ENCODE data around the gene METTL9. TPM values are rescaled to one million over a fixed set of nuclear protein-coding genes. Genes with fewer than 3 reads are reported as not detected.
"Not testable (repeated sequence)": the region's sequence is repeated elsewhere in the genome, so short reads cannot be mapped to it uniquely, and the experiment has no call there.

The METTL9 gene
- total RNA-seq, 4 donors from 2014 or later = 97.0 to 118 (median 108) TPM

GRCh38 chr16:21666772-21667171 is 67.4 kb downstream of the METTL9 start:
- Histone ChIP-seq H3K4me1 (peaks cover 0 to 12% (median 0%) of the 10 kb centered on the region in 3 donors), H3K27ac (no peak overlapping the region), H3K36me3 (no peaks in the 10 kb centered on the region), H3K27me3 (peaks cover 33% of the 10 kb centered on the region), H3K9me3 (no peaks in the 10 kb centered on the region), H3K4me3 (no peak overlapping the region)
- 14 to 37% methylated on average over 2 to 3 of the region's 3 CpGs for WGBS, 2 donors (ENCODE audit: low coverage in 1 of 2)
- no peak for ATAC-seq
- TF ChIP-seq EP300 (IDR thresholded peaks at IDR 0.05) = no peak
- TF ChIP-seq POLR2A (IDR thresholded peaks at IDR 0.05) = no peak
- TF ChIP-seq CTCF (IDR thresholded peaks at IDR 0.05) = no peak
- TF ChIP-seq POLR2AphosphoS5 (IDR thresholded peaks at IDR 0.05) = no peak

GRCh38 chr16:21667575-21667974 is 68.2 kb downstream of the METTL9 start:
- WGBS, 2 donors (ENCODE audit: low coverage in 1 of 2) = 81 to 82% methylated on average over 3 of the region's 3 CpGs
- ATAC-seq = no peak
- H3K4me1 ChIP-seq = peaks cover 0 to 12% (median 0%) of the 10 kb centered on the region in 3 donors

GRCh38 chr16:21673469-21673868 is 74.1 kb downstream of the METTL9 start:
- Histone ChIP-seq H3K27me3 (no peaks in the 10 kb centered on the region), H3K4me3 (no peak overlapping the region), H3K36me3 (no peaks in the 10 kb centered on the region), H3K27ac (no peak overlapping the region), H3K4me1 (no peaks in the 10 kb centered on the region), H3K9me3 (peaks cover 0 to 20% (median 0%) of the 10 kb centered on the region in 3 donors)
- TF ChIP-seq EP300 (IDR thresholded peaks at IDR 0.05) (no peak), CTCF (IDR thresholded peaks at IDR 0.05) (no peak), POLR2A (IDR thresholded peaks at IDR 0.05) (no peak), POLR2AphosphoS5 (IDR thresholded peaks at IDR 0.05) (no peak)
- ATAC-seq = no peak
- WGBS, 2 donors (ENCODE audit: low coverage in 1 of 2) = 79 to 89% methylated on average over 2 to 3 of the region's 3 CpGs

More at GRCh38 chr16:21667575-21667974, 68.2 kb downstream of the METTL9 start:
- Histone ChIP-seq H3K36me3 (no peaks in the 10 kb centered on the region), H3K27ac (no peak overlapping the region), H3K27me3 (peaks cover 33% of the 10 kb centered on the region), H3K4me3 (no peak overlapping the region), H3K9me3 (no peaks in the 10 kb centered on the region)
- TF ChIP-seq CTCF (IDR thresholded peaks at IDR 0.05) = no peak

- H3K27ac ChIP-seq, H3K4me1 ChIP-seq, H3K4me3 ChIP-seq, H3K27me3 ChIP-seq, H3K36me3 ChIP-seq, ATAC-seq: not testable (repeated sequence)
- 79 to 85% methylated on average over 3 to 4 of the region's 4 CpGs for WGBS, 2 donors (ENCODE audit: low coverage in 1 of 2)
- peaks cover 0 to 20% (median 0%) of the 10 kb centered on the region in 3 donors for H3K9me3 ChIP-seq
These were observed 75.1 kb downstream of the METTL9 start for GRCh38 chr16:21674456-21674855.

GRCh38 chr16:21680714-21681113 is 81.3 kb downstream of the METTL9 start:
- not testable (repeated sequence) for H3K9me3 ChIP-seq, H3K27ac ChIP-seq, H3K36me3 ChIP-seq, ATAC-seq, H3K4me1 ChIP-seq, H3K4me3 ChIP-seq
- WGBS, 2 donors (ENCODE audit: low coverage in 1 of 2) = 88 to 94% methylated on average over 4 to 5 of the region's 5 CpGs
- H3K27me3 ChIP-seq = peaks cover 28% of the 10 kb centered on the region

GRCh38 chr16:21683184-21683583 is 83.8 kb downstream of the METTL9 start:
- Histone ChIP-seq H3K4me1 (no peaks in the 10 kb centered on the region), H3K27ac (no peak overlapping the region), H3K36me3 (no peaks in the 10 kb centered on the region), H3K27me3 (peaks cover 33% of the 10 kb centered on the region), H3K4me3 (no peak overlapping the region), H3K9me3 (peaks cover 0 to 5% (median 0%) of the 10 kb centered on the region in 3 donors)
- no peak for ATAC-seq
- WGBS, 2 donors (ENCODE audit: low coverage in 1 of 2) = 63 to 77% methylated on average over 1 to 3 of the region's 3 CpGs
- TF ChIP-seq CTCF (IDR thresholded peaks at IDR 0.05) (no peak), EP300 (IDR thresholded peaks at IDR 0.05) (no peak), POLR2AphosphoS5 (IDR thresholded peaks at IDR 0.05) (no peak)

Data from gastroesophageal sphincter (tissue), 4 donors.